ENCODE results near the gene LDLRAD4.
"Not testable (repeated sequence)": the region's sequence is repeated elsewhere in the genome, so short reads cannot be mapped to it uniquely, and the experiment has no call there.

The LDLRAD4 gene

DNA sequence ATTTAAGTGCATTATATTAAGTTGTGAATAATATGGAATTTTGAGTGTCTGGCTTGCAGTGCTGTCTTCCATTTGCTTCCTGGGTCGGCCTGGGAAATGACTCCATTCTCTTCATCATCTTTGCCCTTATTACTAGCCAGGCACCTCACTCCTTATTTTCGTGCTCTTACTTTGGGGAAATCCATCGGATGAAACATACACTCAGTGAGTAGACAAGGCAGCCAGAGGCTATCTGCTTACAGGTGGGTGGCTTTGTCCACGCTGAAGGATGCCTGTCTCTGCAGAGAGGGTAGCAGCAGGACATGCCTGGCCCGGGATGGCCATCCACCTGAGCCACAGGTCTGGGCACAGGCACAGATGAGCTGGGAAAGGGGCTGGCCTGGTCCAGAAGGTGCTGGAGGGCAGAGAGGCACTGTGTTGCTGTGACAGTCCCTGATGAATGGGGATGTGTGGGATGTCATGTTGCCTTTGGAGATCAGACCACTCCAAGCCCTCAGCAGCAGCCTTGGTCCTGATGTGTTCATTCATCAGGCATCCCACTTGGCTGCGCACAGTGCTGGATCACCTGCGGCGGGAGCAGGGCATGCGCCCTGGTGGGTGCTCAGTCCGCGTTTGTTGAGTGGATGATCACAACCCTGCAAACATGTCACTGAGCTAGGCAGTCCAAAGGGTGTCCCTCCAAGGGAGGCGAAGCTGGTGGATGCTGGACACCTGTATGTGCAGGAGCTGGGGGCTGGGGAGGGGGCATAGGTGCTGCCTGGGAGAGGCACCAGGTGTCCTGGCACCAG is 236.0 kb downstream of the LDLRAD4 start:
- no peak for DNase-seq

DNA sequence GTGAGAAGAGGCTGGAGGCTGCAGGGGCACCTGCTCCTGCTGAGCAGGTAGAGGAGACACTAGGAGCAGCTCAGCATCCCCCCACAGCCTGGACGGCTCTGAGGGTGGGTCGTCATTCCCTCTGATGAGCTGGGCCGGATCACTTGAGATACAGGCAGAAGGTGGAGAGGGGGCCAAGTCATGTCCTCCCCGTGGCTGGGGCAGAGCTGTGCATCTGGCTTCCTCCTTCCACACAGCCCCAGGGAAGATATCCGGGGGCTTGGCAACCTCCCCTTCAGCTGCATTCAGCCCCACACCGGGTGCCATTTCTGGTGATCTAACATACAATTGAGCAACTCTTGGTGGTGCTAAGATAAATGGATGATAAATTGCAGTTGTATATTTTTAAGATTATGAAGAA is 236.9 kb downstream of the LDLRAD4 start:
- no peak for DNase-seq

DNA sequence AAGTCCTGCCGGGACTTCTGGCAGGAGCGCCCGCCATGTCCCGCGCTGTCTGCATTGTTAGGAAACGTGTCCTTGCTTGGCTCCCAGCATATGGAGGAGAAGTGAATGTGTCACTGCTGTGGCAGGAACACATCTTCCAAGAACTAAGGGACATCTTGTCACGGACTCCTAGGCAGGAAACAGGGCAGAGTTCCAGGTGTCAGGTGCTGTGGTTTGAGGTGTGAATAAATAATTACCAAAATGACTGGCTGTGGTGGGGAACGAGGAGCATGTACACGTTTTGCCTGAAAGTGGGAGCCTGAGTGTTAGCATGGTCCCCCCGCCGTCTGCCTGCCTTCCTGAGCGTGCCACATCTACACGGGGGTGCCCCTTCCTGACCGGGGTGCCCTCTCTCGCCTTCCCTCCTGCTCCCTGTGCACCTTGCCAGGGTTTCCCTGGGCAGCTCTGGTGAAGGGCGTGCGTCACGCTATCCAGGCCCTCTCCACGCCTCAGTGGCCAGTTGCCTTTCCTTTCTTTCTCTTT is 237.5 kb downstream of the LDLRAD4 start:
- no peak for DNase-seq

DNA sequence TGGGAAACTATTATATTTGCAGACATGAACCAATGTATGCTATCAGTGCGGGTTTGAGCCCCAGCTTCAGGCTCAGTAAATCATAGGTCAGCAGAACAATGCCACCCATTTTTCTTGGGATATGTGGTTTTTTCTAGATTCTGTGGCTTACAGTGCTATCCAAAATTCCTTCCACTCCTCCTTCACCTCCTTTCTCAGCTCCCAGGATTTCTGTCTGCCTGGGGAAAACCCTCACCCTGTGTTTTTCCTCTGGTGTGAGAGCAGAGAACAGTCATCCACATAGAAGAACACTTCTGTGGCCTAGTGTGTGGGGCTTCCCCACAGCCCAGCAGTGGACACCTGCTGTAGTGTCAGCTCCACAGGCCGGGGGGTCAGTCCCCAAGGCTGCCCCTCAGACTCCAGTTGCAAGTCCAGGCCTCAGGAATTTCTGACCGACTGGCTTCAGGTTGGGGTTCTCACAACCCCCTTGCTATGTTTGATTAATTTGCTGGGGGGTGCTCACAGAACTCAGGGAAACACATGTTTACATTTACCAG is 238.2 kb downstream of the LDLRAD4 start:
- no peak for DNase-seq

DNA sequence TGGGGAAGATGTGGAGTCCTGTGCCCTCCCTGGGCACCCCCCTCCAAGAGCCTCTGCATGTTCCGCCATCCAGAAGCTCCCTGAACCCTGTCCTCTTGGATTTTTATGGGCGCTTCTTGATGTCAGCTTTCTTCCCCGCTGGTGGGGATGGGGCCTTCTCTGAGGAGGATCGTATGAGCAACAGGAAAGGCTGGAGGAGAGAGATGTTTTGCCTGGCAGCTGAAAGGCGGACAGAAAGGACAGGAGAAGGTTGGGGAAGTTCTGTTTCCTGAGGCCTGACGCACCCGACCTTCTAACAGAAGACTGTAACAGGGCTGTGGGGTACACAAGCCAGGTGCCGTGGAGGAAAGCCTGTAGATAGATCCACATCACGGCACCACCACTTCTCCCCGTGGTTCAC is 238.8 kb downstream of the LDLRAD4 start:
- DNase-seq = no peak

DNA sequence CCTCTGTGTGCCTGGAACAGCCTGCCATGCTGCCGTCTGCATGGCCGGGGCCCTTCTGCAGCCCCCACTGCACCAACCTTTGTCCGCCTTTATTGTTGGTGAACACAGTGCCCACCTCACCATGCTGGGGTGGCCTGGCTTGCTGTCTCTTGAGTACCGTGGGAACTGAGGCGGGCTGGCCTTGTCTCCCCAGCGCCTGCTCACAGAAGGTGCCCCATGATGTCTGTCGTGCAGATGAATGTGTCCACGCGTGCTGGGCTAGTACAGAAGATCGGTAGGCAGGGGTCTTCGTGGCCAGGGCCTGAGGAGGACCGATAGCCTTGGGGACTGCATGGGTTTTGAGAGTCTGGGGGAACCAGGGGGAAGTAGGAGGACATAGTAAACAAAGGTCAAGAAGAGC is 242.4 kb downstream of the LDLRAD4 start:
- DNase-seq = no peak

DNA sequence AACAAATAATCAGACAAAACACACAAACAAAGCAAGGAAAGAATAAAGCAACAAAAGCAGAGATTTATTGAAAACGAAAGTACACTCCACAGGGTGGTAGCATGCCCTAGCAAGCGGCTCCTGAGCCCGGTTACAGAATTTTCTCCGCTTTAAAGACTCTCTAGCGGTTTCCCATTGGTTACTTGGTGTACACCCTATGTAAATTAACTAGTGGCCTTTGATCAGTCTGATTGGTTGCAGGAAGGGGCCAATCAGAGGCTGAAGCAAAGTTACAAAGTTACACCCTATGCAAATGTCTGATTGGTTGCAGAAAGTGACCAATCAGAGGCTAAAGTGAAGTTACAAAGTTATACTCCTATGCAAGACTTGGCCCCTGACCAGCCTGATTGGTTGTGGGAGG is 242.9 kb downstream of the LDLRAD4 start:
- no peak for DNase-seq

DNA sequence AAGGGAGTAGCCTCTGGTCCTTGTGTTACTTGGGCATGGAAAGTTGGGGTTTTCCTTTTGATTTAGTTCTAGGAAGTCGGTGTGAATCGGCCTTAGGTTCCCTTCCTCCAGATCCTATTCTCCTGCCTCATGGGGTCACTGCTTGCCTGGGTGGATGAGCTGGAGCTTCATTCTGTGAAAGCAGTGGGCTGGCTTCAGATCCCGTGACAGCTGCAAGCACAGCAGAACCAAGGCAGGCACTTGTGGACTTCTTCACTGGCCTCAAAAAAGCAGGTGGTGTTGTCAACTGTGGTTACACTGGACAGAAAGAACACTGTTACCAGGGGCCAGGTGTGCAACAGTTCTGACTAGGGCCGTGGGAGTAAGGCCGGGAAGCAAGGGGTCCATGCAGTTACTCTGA is 243.4 kb downstream of the LDLRAD4 start:
- DNase-seq = no peak

DNA sequence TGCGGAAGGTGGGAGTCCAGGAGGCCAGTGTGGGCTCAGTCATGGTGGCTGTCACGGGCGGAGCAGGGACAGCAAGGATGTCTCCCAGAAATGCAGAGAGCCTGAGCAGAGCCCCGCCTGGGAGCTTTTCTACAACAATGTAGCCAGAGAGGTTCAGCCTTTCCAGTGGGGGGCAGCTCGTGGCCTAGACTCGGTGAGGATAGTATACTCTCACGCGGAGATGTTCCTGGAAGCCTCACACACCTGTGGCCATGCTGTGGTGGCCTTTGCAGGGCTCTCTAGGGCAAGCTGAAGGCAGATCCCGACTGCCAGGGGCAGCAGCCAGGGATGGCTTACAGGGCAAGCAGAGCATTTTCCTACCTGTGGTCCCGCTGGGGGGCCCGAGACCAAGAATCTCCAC is 244.1 kb downstream of the LDLRAD4 start:
- DNase-seq = no peak

DNA sequence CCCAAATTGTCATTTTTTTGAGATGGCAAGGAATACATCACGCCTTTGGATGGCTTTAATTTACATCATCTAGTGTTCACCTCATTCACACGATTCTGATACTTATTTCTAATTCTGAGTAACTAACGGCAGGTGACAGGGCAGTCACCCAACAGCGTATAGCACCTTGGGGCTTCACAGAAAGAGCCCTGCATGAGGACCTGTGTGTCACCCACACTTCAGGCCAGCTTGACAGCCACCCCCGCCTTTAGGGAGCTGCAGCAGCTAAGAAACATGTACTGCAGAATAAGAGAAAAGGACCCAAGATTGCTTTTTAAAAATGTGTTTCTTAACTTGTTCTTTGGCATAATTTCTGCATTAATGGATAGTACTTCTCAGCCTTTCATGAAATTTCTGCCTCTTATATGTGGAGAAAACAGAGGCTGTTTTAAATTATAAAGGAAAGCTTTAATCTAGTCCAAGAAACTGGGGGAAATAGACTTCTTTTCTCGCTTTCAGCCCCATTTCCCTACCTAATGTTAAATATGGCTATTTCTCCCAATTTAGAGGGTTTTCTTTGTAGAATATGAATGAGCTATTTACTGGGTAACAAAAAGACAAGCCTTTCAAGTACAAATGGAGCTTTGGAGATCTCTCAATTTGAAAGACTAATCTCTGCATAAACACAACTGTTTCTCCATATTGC is 245.1 kb downstream of the LDLRAD4 start:
- no peak for DNase-seq

DNA sequence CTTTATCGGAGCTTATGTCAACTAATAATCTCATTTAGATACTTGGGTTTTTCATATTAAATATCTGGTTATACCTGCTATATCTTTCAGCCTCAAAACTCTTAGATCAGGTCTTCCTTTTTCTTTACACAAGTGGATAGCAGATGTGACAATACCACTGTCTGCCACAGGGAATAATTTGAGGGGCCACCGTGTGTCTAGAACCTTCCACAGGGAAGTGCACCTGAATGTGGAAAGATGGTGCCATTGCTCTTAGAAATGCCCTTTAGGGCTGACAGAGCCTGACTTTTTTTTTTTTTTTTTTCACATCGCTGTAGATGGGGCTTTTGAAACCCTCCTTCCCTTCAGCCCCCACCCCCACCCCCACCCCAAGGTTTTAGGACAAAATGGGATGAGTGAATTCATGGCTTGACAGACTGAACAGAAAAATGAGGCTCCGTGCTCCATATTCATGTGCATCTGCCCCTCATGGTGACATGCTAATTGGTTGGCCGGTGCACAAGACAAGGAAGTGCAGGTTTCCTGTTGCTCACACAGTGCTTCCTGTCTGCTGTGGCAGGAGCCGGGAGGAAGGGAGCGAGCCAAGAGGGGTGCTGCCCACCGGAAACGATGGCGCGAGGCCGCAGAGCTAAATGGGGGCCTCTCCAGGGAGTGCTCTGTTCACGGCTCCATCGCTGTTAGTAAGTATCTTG is 246.0 kb downstream of the LDLRAD4 start:
- no peak for DNase-seq

DNA sequence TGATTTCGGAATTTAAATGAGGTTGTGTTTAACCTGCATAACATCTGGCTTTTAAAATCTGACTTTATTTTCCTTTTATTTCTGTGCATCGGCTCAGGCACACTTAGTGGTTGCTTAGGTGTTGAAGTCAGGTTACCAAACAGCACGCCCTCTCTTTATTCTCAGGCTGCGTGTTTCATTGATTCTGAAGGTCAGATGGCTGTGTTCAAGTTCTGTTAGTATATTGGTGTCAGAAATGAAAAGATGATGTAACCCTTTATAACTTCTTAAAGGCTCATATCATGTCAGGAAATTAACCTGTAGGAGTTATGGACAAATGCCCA is 246.5 kb downstream of the LDLRAD4 start:
- no peak for DNase-seq

DNA sequence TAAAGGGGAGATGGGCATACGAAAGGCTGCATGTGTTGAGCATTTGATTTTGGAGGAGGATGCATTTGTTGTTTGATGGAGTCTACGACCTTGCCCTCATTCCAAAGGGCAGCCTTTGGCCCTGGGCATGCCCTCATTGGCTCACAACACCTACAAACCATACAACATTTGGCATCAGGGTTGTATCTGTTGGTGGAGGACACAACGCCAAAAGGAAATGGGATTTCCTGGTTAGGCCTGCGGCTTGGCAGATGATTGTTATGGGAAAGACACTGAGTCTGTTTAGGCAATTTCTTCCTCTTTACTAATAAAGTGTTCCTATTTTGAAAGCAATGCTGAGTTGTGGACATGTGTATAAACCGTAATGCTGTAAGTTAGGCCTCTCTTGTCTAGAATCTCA is 246.9 kb downstream of the LDLRAD4 start:
- DNase-seq = no peak

DNA sequence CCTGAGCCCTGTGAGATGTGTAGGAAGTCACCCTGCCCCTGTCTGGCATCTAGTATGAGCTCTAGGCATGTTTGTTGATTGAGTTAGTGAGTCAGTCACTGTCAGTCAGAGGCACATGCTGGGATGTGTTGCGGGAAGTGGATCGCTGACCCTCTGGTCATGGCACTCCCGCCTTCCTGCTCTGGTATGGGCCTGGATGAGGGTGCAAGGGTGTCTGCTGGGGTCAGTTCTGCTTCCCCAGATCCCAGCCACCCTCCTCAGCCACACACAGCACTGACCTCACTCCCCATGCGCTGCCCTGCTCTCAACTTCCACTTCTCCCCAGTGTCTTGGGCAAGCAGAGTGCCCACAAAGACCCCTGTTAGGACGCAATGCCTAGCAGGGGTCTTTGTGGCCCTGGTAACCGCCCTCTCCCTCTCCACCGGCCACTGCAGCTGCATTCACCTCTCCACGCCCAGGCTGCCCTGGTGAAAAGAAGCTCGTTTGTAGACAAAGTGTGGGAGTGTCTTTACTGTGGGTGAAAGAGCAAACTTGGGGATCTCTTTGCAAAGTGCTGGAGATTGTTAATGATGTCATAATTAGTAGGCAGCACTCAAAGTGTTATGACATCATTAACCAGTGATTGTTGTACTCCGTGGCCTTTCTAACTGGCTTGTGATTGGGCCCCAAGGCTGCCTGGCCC is 252.1 kb downstream of the LDLRAD4 start:
- DNase-seq = no peak

DNA sequence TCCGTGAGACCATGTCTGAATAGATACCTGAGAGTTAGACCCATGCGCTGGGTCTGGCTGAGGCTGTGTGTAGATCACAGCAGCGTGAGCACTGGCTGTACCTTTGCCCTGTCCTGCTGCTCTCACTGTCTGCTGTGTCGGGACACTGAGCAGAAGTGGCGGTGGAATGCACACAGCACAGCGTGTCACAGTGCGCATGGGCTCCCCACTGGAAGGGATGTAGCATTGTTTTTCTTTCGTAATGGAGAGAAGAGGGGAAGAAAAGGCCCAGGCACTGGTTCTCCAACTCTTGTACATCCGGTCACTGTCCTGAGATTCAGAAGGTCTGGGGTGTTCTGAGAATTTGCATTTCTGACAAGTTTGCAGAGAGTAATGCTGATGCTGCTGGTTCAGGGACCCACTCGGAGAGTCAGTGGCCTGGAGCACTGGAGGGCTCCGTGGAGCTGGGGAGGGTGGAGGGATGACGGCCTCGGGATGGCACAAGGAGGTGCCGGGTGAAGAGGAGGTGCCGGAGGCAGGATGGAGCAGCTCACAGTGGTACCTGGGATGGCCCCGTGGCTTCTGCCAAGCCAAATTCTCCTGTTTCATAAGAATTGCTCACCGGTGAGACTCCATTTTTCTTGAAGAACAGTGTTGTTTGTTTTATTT is 252.8 kb downstream of the LDLRAD4 start:
- peak; percentile 52 for DNase-seq

DNA sequence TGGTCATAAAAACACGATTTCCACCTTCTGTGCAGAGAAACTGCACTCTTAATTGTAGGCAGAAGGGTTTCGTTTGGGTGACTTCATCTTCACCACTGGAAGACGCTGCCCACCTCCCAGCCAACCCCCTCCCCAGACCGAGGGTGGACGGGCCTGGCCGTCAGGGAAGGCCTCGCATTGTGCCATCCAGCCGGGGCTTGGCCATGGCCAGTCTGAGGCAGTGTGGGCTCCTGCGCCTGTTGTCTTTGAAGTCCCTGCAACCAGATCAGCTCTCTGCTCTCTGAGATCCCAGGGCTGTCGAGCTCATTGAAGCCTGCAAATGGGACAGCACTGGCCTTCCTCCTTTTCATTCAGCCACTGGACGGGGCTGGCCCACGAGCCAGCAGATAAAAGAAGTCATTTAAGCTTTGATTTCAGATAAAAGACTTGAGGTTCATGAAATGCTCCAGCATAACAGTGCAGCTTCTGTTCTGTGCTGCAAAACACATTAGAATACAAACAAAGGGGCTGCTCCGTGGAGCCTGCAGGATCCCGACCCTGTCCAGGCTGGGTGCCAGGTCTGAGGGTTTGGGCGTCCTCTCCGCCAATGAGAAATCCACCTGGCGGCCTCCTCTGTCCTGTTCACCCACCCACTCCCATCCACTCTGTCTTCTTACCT is 253.5 kb downstream of the LDLRAD4 start:
- peak; percentile 83 for DNase-seq

DNA sequence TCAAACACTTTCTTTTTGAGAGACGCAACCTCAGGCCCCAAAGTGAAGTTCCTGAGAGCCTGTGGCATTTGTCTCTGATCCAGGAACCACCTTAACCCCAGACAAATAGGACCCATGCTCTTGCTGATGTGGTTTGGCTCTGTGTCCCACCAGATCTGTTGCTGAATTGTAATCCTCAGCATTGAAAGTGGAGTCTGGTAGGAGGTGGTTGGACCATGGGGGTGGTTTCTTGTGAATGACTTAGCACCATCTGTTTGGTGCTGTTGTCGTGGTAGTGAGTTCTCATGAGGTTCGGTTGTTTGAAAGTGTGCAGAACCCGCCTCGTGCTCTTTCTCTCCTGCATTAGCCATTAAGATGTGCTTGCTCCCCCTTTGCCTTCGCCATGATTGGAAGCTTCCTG is 255.2 kb downstream of the LDLRAD4 start:
- DNase-seq = no peak

DNA sequence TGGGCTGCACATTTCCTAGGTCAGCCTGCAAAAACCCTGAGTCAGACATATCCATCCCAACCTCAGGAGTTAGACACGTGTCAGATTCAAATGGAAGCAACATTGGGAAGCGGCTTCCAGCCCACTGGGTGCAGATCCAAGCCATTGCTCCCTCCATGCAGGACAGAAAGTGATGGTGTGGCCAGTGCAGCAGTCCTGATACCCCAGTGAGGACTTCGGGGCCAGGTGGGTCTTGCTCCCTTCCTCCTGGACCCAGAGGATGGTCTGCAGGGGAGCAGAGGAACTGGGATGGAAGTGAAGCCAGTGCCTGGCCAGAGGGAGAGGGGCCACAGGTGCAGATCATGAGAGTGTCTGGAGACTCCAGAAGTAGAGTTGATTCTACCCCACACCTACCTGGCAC is 255.8 kb downstream of the LDLRAD4 start:
- no peak for DNase-seq

DNA sequence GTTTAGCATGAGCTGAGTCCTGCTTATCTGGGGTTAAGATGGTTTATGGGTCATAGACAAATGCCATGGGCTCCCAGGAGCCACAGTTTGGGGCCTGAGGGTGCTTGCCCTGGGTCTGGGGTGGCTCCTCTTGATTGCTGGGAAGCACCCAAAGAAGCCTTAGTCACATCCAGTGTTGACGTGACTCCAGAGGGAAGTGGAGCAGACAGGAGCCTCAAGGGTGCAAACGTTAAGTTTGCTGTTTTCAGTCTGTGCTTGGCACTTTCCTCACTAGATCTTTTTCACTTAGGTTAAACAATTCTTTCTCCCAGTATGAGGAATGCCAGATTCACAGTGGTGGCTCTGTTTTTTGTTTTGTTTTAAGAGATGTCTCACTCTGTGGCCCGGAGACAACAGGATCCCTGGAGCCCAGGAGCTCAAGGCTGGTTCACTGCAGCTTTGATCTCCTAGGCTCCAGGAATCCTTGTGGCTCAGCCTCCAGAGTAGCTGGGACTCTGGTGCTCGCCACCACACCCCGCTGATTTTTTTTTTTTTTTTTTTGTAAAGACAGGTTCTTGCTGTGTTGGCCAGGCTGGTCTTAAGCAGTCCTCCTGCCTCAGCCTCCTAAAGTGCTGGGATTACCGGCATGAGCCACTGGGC is 256.5 kb downstream of the LDLRAD4 start:
- DNase-seq = no peak

DNA sequence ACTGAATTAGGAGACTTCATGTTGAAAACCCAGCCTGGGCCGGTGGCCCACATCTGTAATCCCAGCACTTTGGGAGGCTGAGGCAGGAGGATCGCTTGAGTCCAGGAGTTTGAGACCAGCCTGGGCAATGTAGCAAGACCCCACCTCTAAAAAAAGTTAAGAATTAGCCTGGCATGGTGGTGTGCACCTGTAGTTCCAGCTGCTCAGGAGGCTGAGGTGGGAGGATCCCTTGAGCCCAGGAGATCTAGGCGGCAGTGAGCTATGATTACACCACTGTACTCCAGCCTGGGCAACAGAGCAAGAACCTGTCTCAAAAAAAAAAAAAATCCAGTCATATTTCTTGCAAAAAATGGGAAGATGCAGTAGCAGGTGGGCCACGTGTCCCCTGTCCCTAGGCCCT is 257.8 kb downstream of the LDLRAD4 start:
- not testable (repeated sequence) for DNase-seq

DNA sequence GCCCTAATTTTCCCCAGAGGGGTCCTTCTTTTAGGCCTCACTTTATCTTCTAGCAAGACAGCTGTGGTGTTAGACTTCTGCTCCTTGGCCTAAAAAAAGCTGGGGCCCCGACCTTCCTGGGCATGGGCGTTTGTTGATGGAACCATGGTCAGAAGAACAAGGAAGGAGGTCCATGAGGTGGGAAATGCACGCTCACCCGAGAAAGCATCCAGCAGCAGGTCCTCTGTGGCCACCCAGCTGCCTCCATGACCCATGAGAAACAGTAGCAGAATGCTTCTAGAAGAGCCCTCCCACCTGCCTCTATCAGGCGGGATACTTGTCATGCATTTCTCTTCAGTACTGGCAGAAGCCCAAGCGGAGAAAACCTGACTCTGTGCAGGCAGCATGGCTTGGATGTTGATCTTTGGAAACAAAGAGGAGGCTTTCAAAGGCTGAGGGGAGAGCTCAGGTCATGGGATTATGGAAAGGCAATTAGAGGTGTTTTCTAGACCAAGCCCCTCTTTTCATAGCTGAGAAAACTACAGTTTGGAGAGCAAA is 258.7 kb downstream of the LDLRAD4 start:
- no peak for DNase-seq
